ENCODE measurements around the gene MAD1L1. TPM values are rescaled to one million over a fixed set of nuclear protein-coding genes. Genes with fewer than 3 reads are reported as not detected.

MAD1L1 gene
- total RNA-seq: 282 TPM
- 100 to 1,000 TPM; 225 to 380 (median 339) TPM for polyA plus RNA-seq

DNA sequence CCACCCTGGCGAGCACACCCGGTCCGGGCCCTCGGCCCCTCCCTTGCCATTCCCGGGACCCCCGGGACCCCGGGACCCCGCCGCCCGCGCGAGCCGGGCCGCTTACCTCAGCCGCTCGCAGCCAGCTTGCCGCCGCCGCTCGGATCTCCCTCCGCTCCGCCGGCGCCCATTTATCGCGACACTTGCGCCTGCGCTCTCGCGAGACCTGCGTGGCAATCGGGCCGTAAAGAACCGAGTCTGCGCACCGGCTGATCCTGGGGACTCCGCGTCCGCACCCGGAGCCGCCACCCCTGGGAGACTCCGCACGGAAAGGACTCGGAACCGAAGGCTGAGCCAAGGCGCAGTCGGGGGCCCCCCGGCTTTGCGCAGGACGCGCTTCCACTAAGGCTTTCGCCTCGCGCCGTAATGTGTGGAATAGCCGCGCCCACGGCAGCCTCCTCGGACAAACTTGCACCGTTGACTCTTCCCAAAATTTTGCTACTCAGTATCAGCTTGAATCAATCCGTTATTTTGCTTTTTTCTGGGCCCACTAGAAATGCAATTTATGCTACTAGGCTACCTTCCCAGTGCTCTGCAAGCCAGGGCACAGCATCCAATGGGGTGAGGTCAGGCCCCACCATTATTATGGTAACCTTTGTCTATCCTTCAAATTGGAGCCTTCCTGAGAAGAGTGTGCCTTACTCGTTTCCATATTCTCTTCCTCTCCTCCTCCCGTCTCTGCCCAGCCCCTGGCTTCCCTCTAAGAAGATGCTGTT is at the start of gene MAD1L1:
TSS of gene MAD1L1 (minus strand) at position 180 of the 755 bp plus-strand sequence. CDS start 2,812 bp downstream, outside the sequence.
- Histone ChIP-seq H3K4me1 (ENCODE audit: control insufficient read depth, insufficient read depth, low read length, poor library complexity, severe bottlenecking) (peaks cover 28% of the 10 kb centered on the region), H3K27me3 (ENCODE audit: control insufficient read depth, insufficient read depth, low read length) (no peaks in the 10 kb centered on the region), H3K9me3 (ENCODE audit: control insufficient read depth in 2 of 2, low read length in 2 of 2) (no peaks in the 10 kb centered on the region), H3K27ac (ENCODE audit: insufficient read depth, low read length, poor library complexity, severe bottlenecking) (peak within 1 kb of the TSS; percentile 55), H3K4me3 (ENCODE audit: low read depth, low read length) (peak within 1 kb of the TSS; percentile 90), H3K36me3 (ENCODE audit: control insufficient read depth, insufficient read depth, low read length) (peaks cover 25% of the 10 kb centered on the region)
- H3K27ac Mint-ChIP-seq: peak within 1 kb of the TSS; percentile 74 to 90 (median 88)
- no peaks in the 10 kb centered on the region for H3K27me3 Mint-ChIP-seq
- DNase-seq: peak; percentile 86 to 90 (median 89)
- H3K36me3 Mint-ChIP-seq: peaks cover 10% of the 10 kb centered on the region
- no peaks in the 10 kb centered on the region for H3K9me3 Mint-ChIP-seq
- peaks cover 0 to 52% (median 21%) of the 10 kb centered on the region in 4 donors for H3K4me1 Mint-ChIP-seq
- peak within 1 kb of the TSS; percentile 95 to 97 (median 96) for H3K4me3 Mint-ChIP-seq
- ATAC-seq (ENCODE audit: low read depth in 2 of 2): peak; percentile 88 to 89

DNA sequence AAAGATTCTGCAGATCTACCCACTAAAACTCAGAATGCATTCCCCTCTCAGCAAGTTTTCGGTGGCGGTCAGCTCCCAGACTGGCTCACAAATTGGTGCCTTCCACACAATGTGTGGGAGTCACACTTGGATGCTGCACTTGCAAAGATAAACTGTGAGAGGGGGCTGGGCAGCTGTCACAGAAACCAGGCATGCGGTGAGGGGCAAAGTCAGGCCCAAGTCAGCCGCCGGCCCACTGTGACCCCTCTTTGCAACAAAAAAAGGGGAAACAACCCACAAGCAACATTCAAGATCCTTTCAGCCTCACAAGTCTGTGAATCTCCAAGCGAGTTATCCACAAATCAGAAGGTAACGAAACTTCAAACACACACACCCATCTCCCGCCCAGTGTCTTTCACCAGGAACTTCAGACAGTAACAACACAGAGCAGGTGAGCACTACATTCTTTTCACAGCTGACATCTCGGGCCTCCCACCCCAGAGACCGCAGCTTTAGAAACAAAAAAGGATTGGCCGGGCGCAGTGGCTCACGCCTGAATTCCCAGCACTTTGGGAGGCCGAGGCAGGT is 49.5 kb upstream of the MAD1L1 start:
- no peak for ATAC-seq (ENCODE audit: low read depth in 2 of 2)
- peaks cover 1% of the 10 kb centered on the region for H3K36me3 Mint-ChIP-seq
- Histone ChIP-seq H3K27me3 (ENCODE audit: control insufficient read depth, insufficient read depth, low read length) (no peaks in the 10 kb centered on the region), H3K36me3 (ENCODE audit: control insufficient read depth, insufficient read depth, low read length) (no peaks in the 10 kb centered on the region), H3K4me3 (ENCODE audit: low read depth, low read length) (no peak overlapping the region), H3K27ac (ENCODE audit: insufficient read depth, low read length, poor library complexity, severe bottlenecking) (no peak overlapping the region), H3K4me1 (ENCODE audit: control insufficient read depth, insufficient read depth, low read length, poor library complexity, severe bottlenecking) (no peaks in the 10 kb centered on the region), H3K9me3 (ENCODE audit: control insufficient read depth in 2 of 2, low read length in 2 of 2) (no peaks in the 10 kb centered on the region)
- no peaks in the 10 kb centered on the region for H3K27me3 Mint-ChIP-seq
- no peak for DNase-seq
- no peaks in the 10 kb centered on the region for H3K9me3 Mint-ChIP-seq
- no peak overlapping the region for H3K27ac Mint-ChIP-seq
- peaks cover 0 to 4% (median 2%) of the 10 kb centered on the region in 4 donors for H3K4me1 Mint-ChIP-seq
- H3K4me3 Mint-ChIP-seq: no peak overlapping the region

GRCh38 chr7:2281541-2281940 is 48.8 kb upstream of the MAD1L1 start:
- DNase-seq (no peak), ATAC-seq (ENCODE audit: low read depth in 2 of 2) (no peak)
- Histone ChIP-seq H3K9me3 (ENCODE audit: control insufficient read depth in 2 of 2, low read length in 2 of 2) (no peaks in the 10 kb centered on the region), H3K36me3 (ENCODE audit: control insufficient read depth, insufficient read depth, low read length) (peaks cover 4% of the 10 kb centered on the region), H3K27me3 (ENCODE audit: control insufficient read depth, insufficient read depth, low read length) (no peaks in the 10 kb centered on the region), H3K27ac (ENCODE audit: insufficient read depth, low read length, poor library complexity, severe bottlenecking) (no peak overlapping the region), H3K4me1 (ENCODE audit: control insufficient read depth, insufficient read depth, low read length, poor library complexity, severe bottlenecking) (no peaks in the 10 kb centered on the region), H3K4me3 (ENCODE audit: low read depth, low read length) (no peak overlapping the region)
- Mint-ChIP-seq H3K27ac (no peak overlapping the region), H3K36me3 (peaks cover 8% of the 10 kb centered on the region), H3K4me1 (peaks cover 0 to 4% (median 2%) of the 10 kb centered on the region in 4 donors), H3K27me3 (no peaks in the 10 kb centered on the region), H3K9me3 (no peaks in the 10 kb centered on the region), H3K4me3 (no peak overlapping the region)

DNA sequence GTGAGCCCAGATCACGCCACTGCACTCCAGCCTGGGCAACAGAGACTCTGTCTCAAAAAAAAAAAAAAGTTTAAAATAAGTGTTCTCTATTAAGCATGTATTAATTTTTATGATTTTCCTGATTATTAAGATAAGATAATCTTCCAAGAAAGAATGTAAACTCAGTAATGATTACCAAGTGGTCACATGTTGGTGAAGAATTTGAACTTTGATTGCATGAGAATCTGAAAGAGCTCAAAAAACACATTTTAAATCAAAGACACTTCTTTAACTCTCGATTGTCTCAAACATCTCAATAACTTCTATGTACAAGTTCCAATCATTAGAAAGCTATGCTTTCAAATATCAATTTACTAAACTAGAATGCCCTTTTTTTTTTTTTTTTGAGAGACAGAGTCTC is 47.7 kb upstream of the MAD1L1 start:
- Histone ChIP-seq H3K4me1 (ENCODE audit: control insufficient read depth, insufficient read depth, low read length, poor library complexity, severe bottlenecking) (no peaks in the 10 kb centered on the region), H3K4me3 (ENCODE audit: low read depth, low read length) (no peak overlapping the region), H3K27me3 (ENCODE audit: control insufficient read depth, insufficient read depth, low read length) (no peaks in the 10 kb centered on the region), H3K36me3 (ENCODE audit: control insufficient read depth, insufficient read depth, low read length) (peaks cover 4% of the 10 kb centered on the region), H3K9me3 (ENCODE audit: control insufficient read depth in 2 of 2, low read length in 2 of 2) (no peaks in the 10 kb centered on the region), H3K27ac (ENCODE audit: insufficient read depth, low read length, poor library complexity, severe bottlenecking) (no peak overlapping the region)
- Mint-ChIP-seq H3K4me3 (no peak overlapping the region), H3K27me3 (no peaks in the 10 kb centered on the region), H3K36me3 (peaks cover 8% of the 10 kb centered on the region), H3K9me3 (no peaks in the 10 kb centered on the region), H3K27ac (no peak overlapping the region), H3K4me1 (peaks cover 0 to 4% (median 2%) of the 10 kb centered on the region in 4 donors)
- DNase-seq (no peak), ATAC-seq (ENCODE audit: low read depth in 2 of 2) (no peak)

- H3K27ac Mint-ChIP-seq: no peak overlapping the region
- H3K4me1 ChIP-seq (ENCODE audit: control insufficient read depth, insufficient read depth, low read length, poor library complexity, severe bottlenecking): no peaks in the 10 kb centered on the region
- no peaks in the 10 kb centered on the region for H3K27me3 Mint-ChIP-seq
- no peak for ATAC-seq (ENCODE audit: low read depth in 2 of 2)
- H3K9me3 ChIP-seq (ENCODE audit: control insufficient read depth in 2 of 2, low read length in 2 of 2): no peaks in the 10 kb centered on the region
- H3K9me3 Mint-ChIP-seq: no peaks in the 10 kb centered on the region
- H3K36me3 Mint-ChIP-seq: peaks cover 8% of the 10 kb centered on the region
- DNase-seq: no peak
- H3K27ac ChIP-seq (ENCODE audit: insufficient read depth, low read length, poor library complexity, severe bottlenecking): no peak overlapping the region
- H3K4me3 Mint-ChIP-seq: no peak overlapping the region
- H3K27me3 ChIP-seq (ENCODE audit: control insufficient read depth, insufficient read depth, low read length): no peaks in the 10 kb centered on the region
- H3K4me1 Mint-ChIP-seq: peaks cover 0 to 4% (median 2%) of the 10 kb centered on the region in 4 donors
- H3K4me3 ChIP-seq (ENCODE audit: low read depth, low read length): no peak overlapping the region
- peaks cover 4% of the 10 kb centered on the region for H3K36me3 ChIP-seq (ENCODE audit: control insufficient read depth, insufficient read depth, low read length)
Observed at GRCh38 chr7:2279896-2280295, 47.2 kb upstream of the MAD1L1 start.

DNA sequence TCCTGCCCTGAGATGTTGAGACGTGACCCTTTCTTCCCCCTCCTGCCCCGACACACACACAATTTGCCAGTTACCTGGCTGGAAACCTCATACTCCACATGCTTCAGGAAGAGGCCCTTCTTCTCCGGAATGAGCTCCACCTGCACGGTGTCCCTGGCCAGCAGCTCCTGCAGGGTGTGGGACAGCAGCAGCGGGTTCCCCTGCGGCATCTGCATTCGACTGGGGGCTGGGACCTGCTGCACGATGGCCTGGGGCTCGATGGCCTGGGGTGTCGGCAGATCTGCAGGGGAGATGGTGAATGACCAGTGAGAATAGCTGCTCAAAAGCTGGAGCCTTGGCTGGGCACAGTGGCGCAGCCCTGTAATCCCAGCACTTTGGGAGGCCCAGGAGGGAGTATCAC is 45.3 kb upstream of the MAD1L1 start:
- no peak for DNase-seq
- Mint-ChIP-seq H3K27ac (no peak overlapping the region), H3K4me3 (no peak overlapping the region), H3K4me1 (peaks cover 0 to 4% (median 2%) of the 10 kb centered on the region in 4 donors), H3K36me3 (peaks cover 8% of the 10 kb centered on the region), H3K9me3 (no peaks in the 10 kb centered on the region), H3K27me3 (no peaks in the 10 kb centered on the region)
- Histone ChIP-seq H3K9me3 (ENCODE audit: control insufficient read depth in 2 of 2, low read length in 2 of 2) (no peaks in the 10 kb centered on the region), H3K4me1 (ENCODE audit: control insufficient read depth, insufficient read depth, low read length, poor library complexity, severe bottlenecking) (no peaks in the 10 kb centered on the region), H3K36me3 (ENCODE audit: control insufficient read depth, insufficient read depth, low read length) (peaks cover 4% of the 10 kb centered on the region), H3K27ac (ENCODE audit: insufficient read depth, low read length, poor library complexity, severe bottlenecking) (no peak overlapping the region), H3K27me3 (ENCODE audit: control insufficient read depth, insufficient read depth, low read length) (no peaks in the 10 kb centered on the region), H3K4me3 (ENCODE audit: low read depth, low read length) (no peak overlapping the region)
- no peak for ATAC-seq (ENCODE audit: low read depth in 2 of 2)

GRCh38 chr7:2276107-2276506 is 43.4 kb upstream of the MAD1L1 start:
- peaks cover 13% of the 10 kb centered on the region for H3K36me3 Mint-ChIP-seq
- no peaks in the 10 kb centered on the region for H3K9me3 Mint-ChIP-seq
- Histone ChIP-seq H3K36me3 (ENCODE audit: control insufficient read depth, insufficient read depth, low read length) (peaks cover 4% of the 10 kb centered on the region), H3K9me3 (ENCODE audit: control insufficient read depth in 2 of 2, low read length in 2 of 2) (no peaks in the 10 kb centered on the region), H3K27me3 (ENCODE audit: control insufficient read depth, insufficient read depth, low read length) (no peaks in the 10 kb centered on the region), H3K4me3 (ENCODE audit: low read depth, low read length) (no peak overlapping the region), H3K4me1 (ENCODE audit: control insufficient read depth, insufficient read depth, low read length, poor library complexity, severe bottlenecking) (no peaks in the 10 kb centered on the region), H3K27ac (ENCODE audit: insufficient read depth, low read length, poor library complexity, severe bottlenecking) (no peak overlapping the region)
- no peak overlapping the region for H3K4me3 Mint-ChIP-seq
- DNase-seq (no peak), ATAC-seq (ENCODE audit: low read depth in 2 of 2) (no peak)
- H3K27ac Mint-ChIP-seq: no peak overlapping the region
- H3K27me3 Mint-ChIP-seq: no peaks in the 10 kb centered on the region
- H3K4me1 Mint-ChIP-seq: peaks cover 0 to 4% (median under 1%) of the 10 kb centered on the region in 4 donors
